Measurements from ENCODE around the gene PCDHB6. TPM values are rescaled to one million over a fixed set of nuclear protein-coding genes. Genes with fewer than 3 reads are reported as not detected.
"Not testable (repeated sequence)": the region's sequence is repeated elsewhere in the genome, so short reads cannot be mapped to it uniquely, and the experiment has no call there.

Gene PCDHB6
- polyA plus RNA-seq, 2 of the 4 experiments (the other 2 are of a cell fraction): 0.92 to 1.0 TPM

- CTCF ChIA-PET; H3K27ac ChIP-seq; H3K4me2 ChIP-seq; ATAC-seq; FAIRE-seq; H3K4me3 ChIP-seq; H3K4me1 ChIP-seq; POLR2A ChIA-PET; DNase-seq (ENCODE audit: low read depth in 1 of 2, low spot score in 1 of 2): not testable (repeated sequence)
- H3K9me3 ChIP-seq: peaks cover 14% of the 10 kb centered on the region
- 73% methylated on average over 11 of the region's 39 CpGs for WGBS (ENCODE audit: missing lambda C conversion rate)
Measured at GRCh38 chr5:141102070-141102469, 47.8 kb upstream of the PCDHB6 start.

GRCh38 chr5:141102471-141102870 is 47.4 kb upstream of the PCDHB6 start:
- CTCF ChIA-PET; H3K4me2 ChIP-seq; FAIRE-seq; H3K4me1 ChIP-seq; H3K27ac ChIP-seq; POLR2A ChIA-PET; ATAC-seq; H3K4me3 ChIP-seq; DNase-seq (ENCODE audit: low read depth in 1 of 2, low spot score in 1 of 2): not testable (repeated sequence)
- peaks cover 14% of the 10 kb centered on the region for H3K9me3 ChIP-seq
- 83% methylated on average over 11 of the region's 38 CpGs for WGBS (ENCODE audit: missing lambda C conversion rate)

GRCh38 chr5:141105350-141105749 is 44.5 kb upstream of the PCDHB6 start:
- ATAC-seq: no peak
- ChIA-PET CTCF (interaction anchor here (0.9 kb wide), 1 partner anchor 21 kb away, joined by 3 read pairs; no protein-coding TSS in a partner anchor), POLR2A (no interaction called here)
- WGBS (ENCODE audit: missing lambda C conversion rate): 58% methylated on average over 2 of the region's 2 CpGs
- H3K4me3 ChIP-seq: no peak overlapping the region
- H3K4me2 ChIP-seq: no peak overlapping the region
- no peak for TF ChIP-seq FOSB (CRISPR knock-in tag; IDR thresholded peaks at IDR 0.05)
- 0 out of 2 replicates have a peak, but pooled peaks have one; percentile 34 for TF ChIP-seq NFE2L2 (conservative IDR thresholded peaks at IDR 0.05; ENCODE audit: low read length)
- TF ChIP-seq JUN (IDR thresholded peaks at IDR 0.05): no peak
- peak; percentile 71 for TF ChIP-seq MAFK (IDR thresholded peaks at IDR 0.05; ENCODE audit: partially characterized antibody)
- H3K27ac ChIP-seq: no peak overlapping the region
- no peak for FAIRE-seq
- peaks cover 10% of the 10 kb centered on the region for H3K9me3 ChIP-seq
- H3K4me1 ChIP-seq: no peaks in the 10 kb centered on the region
- no peak for DNase-seq (ENCODE audit: low read depth in 1 of 2, low spot score in 1 of 2)

- ATAC-seq: no peak
- POLR2A ChIA-PET: no interaction called here
- peaks cover 21% of the 10 kb centered on the region for H3K9me3 ChIP-seq
- no peak for DNase-seq (ENCODE audit: low read depth in 1 of 2, low spot score in 1 of 2)
- no peak overlapping the region for H3K4me3 ChIP-seq
- FAIRE-seq: no peak
- H3K27ac ChIP-seq: no peak overlapping the region
- H3K4me1 ChIP-seq: no peaks in the 10 kb centered on the region
- no peak overlapping the region for H3K4me2 ChIP-seq
- TF ChIP-seq USF2 (IDR thresholded peaks at IDR 0.05): no peak
- no peak for TF ChIP-seq PHF8 (IDR thresholded peaks at IDR 0.05; ENCODE audit: borderline replicate concordance, low read depth)
- no peak for TF ChIP-seq POLR2A (IDR thresholded peaks at IDR 0.05; ENCODE audit: low read length)
- TF ChIP-seq BHLHE40 (IDR thresholded peaks at IDR 0.05; ENCODE audit: low read depth, low read length): no peak
- no peak for TF ChIP-seq RFX5 (IDR thresholded peaks at IDR 0.05)
- no peak for TF ChIP-seq HOXB13 (CRISPR knock-in tag; IDR thresholded peaks at IDR 0.05; ENCODE audit: low read depth)
- TF ChIP-seq KDM5A (IDR thresholded peaks at IDR 0.05): no peak
- no peak for TF ChIP-seq NPAS2 (CRISPR knock-in tag; IDR thresholded peaks at IDR 0.05; ENCODE audit: borderline replicate concordance)
- TF ChIP-seq ELK1 (IDR thresholded peaks at IDR 0.05; ENCODE audit: low read depth, low read length): no peak
- TF ChIP-seq MAX (IDR thresholded peaks at IDR 0.05): no peak
- TF ChIP-seq EHMT2 (IDR thresholded peaks at IDR 0.05; ENCODE audit: low read depth): no peak
- no peak for TF ChIP-seq CBX2 (IDR thresholded peaks at IDR 0.05; ENCODE audit: borderline replicate concordance, low read depth)
- TF ChIP-seq RNF2 (IDR thresholded peaks at IDR 0.05; ENCODE audit: borderline replicate concordance, low read depth): no peak
- no peak for TF ChIP-seq HOXB5 (CRISPR knock-in tag; IDR thresholded peaks at IDR 0.05)
- TF ChIP-seq TP53 (CRISPR knock-in tag; IDR thresholded peaks at IDR 0.05): no peak
- TF ChIP-seq ATOH8 (CRISPR knock-in tag; IDR thresholded peaks at IDR 0.05; ENCODE audit: low read depth): no peak
- no peak for TF ChIP-seq JUN (IDR thresholded peaks at IDR 0.05)
- TF ChIP-seq MAFK (IDR thresholded peaks at IDR 0.05; ENCODE audit: partially characterized antibody): no peak
- no peak for TF ChIP-seq CEBPB (IDR thresholded peaks at IDR 0.05)
- whole genome bisulfite sequencing (ENCODE audit: missing lambda C conversion rate): 1% methylated on average over 2 of the region's 2 CpGs
- CTCF ChIA-PET: no interaction called here
Measured at GRCh38 chr5:141119250-141119649, 30.6 kb upstream of the PCDHB6 start.
